Glomerular visceral epithelial cell (primary cell): ENCODE measurements around the gene VAV2.
"Not testable (repeated sequence)": the region's sequence is repeated elsewhere in the genome, so short reads cannot be mapped to it uniquely, and the experiment has no call there.

ENCODE experiments used
- DNase-seq: peaks from one replicate; pipeline ENCODE4 v3.0.0-alpha.2; 2016; ENCODE audit errors: extremely low spot score

VAV2 gene

GRCh38 chr9:133969681-133970580, 22.2 kb downstream of the VAV2 start:
- no peak for DNase-seq

DNA sequence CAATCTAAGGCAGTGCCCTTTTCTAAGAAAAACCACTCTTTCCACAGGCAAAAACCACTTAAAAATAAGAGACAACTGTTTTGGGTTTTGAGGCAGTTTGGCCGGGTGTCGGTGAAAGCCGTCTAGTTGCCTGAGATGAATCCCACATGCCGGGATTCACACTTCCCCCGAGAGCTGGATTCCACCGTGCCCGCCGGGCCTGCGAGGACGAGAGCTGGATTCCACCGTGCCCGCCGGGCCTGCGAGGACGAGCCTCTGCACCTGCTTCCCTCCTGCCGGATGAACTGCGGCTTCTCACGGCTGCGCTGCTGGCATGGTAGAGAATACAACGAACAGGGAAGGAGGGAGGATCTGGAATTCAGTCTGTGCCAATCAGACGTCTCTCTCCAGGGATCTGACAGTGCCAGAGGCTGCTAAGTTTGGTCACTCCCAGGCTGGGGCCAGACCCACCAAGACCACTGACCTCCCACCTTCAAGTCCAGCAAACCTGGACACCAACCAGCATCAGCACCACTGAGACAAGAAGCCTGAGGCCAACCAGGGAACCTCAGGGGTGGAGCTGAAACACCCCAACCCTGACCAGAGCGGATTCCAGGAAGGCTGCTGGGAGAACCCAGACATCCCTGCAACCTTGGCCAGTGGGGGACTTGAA, 23.0 kb downstream of the VAV2 start:
- no peak for DNase-seq

GRCh38 chr9:133968428-133968827, 23.7 kb downstream of the VAV2 start:
- no peak for DNase-seq

DNA sequence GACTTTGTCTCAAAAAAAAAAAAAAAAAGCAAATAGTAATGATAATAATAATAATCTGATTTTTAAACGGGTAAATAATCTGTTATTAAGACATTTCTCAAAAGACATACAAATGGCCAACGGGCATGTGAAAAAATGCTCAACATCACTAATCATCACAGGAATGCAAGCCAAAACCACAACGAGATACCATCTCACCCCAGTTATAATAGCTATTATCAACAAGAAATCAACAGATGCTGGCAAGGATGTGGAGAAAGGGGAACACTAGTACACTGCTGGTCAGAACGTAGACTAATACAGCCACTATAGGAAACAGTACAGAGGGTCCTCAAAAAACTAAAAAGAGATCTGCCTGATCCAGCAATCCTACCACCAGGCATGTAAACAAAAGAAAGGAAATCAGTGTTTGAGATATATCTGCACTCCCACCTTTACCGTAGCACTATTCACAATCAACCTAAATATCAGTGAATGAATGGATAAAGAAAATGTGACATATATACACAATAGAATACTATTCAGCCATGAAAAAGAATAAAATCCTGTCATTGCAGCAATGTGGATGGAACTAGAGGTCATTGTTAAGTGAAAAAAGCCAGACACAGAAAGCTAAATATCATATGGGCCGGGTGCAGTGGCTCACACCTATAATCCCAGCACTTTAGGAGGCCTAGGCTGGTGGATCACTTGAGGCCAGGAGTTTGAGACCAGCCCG, 24.9 kb downstream of the VAV2 start:
- peak; percentile 52 for DNase-seq

DNA sequence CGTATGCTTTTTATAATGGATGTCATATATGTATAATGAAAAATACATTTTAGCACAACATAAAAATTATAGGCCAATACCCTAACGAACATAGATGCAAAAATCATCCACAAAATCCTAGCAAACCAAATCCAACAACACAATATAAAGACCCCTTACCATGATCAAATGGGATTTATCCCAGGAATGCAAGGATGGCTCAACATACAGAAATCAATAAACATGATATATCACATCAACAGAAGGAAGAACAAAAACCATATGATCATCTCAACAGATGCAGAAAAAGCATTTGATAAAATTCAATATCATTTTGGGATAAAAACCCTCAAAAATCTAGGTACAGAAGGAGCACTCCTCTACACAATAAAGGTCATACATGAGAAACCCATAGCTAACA, 27.7 kb downstream of the VAV2 start:
- DNase-seq = no peak

GRCh38 chr9:133963166-133963565, 29.0 kb downstream of the VAV2 start:
- DNase-seq = no peak

- DNase-seq = no peak
Measured at GRCh38 chr9:133962341-133962740, 29.8 kb downstream of the VAV2 start.

GRCh38 chr9:133961226-133962165, 30.6 kb downstream of the VAV2 start:
- DNase-seq = no peak

GRCh38 chr9:133960568-133961129, 31.5 kb downstream of the VAV2 start:
- no peak for DNase-seq

DNA sequence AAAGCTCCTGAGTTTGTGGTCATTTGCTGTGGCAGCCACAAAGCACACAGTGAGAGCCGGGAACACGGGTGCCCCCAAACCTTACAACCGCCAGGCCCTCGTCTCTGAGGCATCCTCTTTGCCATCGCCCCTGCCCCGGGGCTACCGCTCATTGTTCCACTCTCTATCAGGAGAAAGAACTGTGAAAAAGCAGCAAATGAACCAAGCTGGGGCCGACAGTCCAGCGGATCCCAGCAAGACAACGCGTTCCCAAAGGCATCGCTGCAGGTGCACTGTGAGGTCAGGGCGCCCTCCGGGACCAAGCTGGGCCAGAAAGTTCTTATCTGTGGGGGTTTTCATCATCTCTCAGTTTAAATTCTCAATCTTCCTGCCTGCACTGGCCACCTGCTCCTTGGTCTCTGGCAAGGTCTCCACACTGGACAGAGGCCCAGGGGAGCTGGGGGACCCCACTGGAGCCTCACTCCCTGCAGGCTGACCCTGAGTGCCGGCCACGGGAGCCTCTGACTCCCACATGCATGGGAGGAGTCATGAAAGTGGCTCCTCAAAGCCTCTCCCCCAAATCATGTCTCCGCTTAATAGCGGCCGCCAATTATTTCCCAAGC, 32.1 kb downstream of the VAV2 start:
- no peak for DNase-seq

DNA sequence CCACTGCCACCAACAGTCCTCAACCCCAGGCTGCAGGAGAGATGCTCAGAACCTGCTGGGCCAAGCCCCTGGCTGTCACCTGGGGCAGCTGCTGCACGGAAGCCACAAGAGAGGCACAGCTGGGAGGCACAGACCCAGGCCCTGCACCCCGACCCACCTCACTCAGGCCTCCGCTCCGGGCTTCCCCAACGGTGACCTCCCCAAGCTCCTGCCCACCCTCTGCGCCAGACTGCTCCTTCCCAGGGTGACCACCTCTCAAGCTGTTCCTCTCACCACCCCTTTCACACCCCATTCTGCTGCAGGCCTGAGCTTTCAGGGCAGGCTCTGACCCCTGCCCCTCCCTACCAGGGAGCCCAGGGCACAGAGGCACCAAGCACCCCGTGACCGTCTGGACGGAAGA, 33.0 kb downstream of the VAV2 start:
- no peak for DNase-seq

DNA sequence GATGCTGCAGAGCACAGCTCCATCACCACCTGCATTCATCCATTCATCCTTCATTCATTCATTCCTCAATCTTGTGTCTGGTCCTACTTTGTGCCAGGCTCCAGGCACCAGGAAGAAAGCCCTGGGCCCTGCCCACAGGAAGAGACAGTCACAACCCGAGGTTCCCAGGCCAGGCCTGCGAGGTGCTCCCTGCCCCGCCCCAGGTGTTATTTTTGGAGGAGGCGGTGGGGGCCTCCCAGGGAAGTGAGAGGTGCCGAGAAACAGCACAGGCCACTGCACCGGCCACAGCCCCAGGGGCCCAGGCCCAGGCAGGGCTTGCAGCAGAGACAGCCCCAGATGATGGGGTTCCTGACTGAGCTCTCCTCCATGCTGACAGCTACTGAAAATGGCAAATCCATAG, 33.4 kb downstream of the VAV2 start:
- DNase-seq = no peak

GRCh38 chr9:133957772-133958171, 34.4 kb downstream of the VAV2 start:
- DNase-seq = not testable (repeated sequence)

DNA sequence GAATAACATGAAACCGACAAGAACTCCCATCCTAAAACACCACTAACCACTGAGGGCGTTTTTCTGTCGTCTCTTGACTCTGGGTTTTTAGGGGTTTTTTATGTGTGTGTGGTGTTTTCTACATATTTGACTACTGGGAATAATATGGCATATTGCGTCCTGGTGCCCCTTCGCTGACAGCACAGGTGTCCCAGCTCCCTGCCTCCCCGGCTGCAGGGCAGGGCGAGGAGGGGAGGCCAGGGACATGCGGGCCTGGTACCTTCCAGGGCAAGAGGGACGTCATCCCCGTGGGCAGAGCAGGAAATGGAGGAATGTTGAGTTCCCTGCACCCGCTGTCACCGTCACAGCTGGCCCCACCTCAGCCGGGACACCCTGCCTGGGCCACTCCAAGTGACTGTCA, 34.8 kb downstream of the VAV2 start:
- no peak for DNase-seq

GRCh38 chr9:133956520-133957076, 35.5 kb downstream of the VAV2 start:
- DNase-seq = peak; percentile 87

DNA sequence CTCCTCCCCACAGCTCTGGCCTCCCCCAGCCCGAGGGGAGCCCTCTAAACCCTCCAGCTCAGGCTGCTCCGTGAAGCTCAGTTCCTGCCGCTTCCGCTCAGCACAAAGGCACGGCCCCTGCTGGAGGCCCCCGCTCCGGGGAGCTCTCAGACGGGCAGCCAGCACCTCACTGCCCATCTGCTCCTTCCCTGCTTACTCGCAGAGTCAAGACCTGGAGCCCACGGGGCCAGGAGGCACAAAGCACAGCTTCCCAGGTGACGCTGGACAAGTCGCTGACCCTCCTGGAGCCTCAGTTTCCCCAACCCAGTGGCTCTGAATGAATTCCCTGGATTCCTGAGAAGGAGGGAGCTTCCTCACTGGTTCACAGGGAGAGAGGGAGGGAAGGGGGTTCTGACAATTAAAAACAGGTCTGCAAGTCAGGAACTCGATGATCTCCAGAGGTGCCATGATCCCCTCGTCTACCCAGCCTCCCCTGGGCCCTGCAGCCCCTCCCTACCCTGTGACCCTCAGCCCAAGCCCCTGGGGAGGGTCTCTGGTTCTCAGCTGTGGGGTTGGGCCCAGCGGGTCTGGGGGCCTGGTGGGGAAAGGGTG, 36.2 kb downstream of the VAV2 start:
- DNase-seq = peak; percentile 64

DNA sequence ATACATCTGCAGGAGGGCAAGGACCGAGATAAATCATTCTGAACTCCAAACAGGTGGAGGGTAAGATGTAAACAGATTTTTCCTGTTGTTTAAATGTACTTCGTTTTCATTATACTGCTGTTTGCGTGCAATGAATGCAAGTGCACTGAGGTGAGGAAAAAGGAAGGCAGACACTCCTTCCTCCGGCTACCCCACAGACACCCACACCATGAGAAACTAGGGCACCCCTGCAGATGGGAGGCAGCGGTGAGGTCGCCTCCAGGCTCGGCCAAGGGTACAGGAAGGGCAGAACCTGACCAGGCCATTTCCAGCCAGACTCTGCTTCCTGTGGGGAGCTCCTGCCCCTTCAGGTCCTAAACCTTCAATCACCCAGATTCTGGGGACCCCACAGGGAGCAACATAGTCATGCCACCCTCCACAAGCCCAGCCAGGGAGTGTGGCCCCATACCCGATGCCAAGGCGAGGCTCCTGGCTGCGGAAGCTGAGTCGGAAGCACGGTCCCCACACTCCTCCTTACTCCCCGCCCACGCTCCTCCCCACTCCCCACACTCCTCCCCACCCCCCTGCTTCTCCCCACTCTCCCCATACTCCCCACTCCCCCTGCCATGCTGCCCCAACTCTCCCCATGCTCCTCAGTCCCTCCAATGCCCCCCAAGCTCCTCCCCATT, 37.1 kb downstream of the VAV2 start:
- no peak for DNase-seq

- DNase-seq = no peak
Measured at GRCh38 chr9:133953976-133954709, 38.0 kb downstream of the VAV2 start.

GRCh38 chr9:133953621-133953975, 38.5 kb downstream of the VAV2 start:
- DNase-seq = no peak
